ENCODE results near the gene FBXL16. TPM values are rescaled to one million over a fixed set of nuclear protein-coding genes. Genes with fewer than 3 reads are reported as not detected.

The FBXL16 gene
- total and polyA plus RNA-seq, 9 of the 15 experiments (the other 6 are each of a cell fraction or from before 2014, with no cell fraction given) = 0.21 to 8.2 (median 1.7) TPM

- no peak for TF ChIP-seq KLF10 (CRISPR knock-in tag; IDR thresholded peaks at IDR 0.05)
- no peak for TF ChIP-seq RBM25 (IDR thresholded peaks at IDR 0.05; ENCODE audit: low read depth, low read length, severe bottlenecking)
- TF ChIP-seq FUS (optimal IDR thresholded peaks at IDR 0.05; ENCODE audit: low read depth, low read length) = peak; percentile 93
- TF ChIP-seq, protein P1, sequence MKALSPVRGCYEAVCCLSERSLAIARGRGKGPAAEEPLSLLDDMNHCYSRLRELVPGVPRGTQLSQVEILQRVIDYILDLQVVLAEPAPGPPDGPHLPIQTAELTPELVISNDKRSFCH (CRISPR knock-in tag; IDR thresholded peaks at IDR 0.05) = no peak
- TF ChIP-seq, protein P1 (tag; IDR thresholded peaks at IDR 0.05) = peak; percentile 86
- TF ChIP-seq, protein P2, sequence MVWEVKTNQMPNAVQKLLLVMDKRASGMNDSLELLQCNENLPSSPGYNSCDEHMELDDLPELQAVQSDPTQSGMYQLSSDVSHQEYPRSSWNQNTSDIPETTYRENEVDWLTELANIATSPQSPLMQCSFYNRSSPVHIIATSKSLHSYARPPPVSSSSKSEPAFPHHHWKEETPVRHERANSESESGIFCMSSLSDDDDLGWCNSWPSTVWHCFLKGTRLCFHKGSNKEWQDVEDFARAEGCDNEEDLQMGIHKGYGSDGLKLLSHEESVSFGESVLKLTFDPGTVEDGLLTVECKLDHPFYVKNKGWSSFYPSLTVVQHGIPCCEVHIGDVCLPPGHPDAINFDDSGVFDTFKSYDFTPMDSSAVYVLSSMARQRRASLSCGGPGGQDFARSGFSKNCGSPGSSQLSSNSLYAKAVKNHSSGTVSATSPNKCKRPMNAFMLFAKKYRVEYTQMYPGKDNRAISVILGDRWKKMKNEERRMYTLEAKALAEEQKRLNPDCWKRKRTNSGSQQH (CRISPR knock-in tag; IDR thresholded peaks at IDR 0.05) = no peak
- TF ChIP-seq CREM (IDR thresholded peaks at IDR 0.05; ENCODE audit: low read depth) = peak; percentile 75
- peak; percentile 76; the same call in 1 of the 2 replicates for TF ChIP-seq PHF8 (IDR thresholded peaks at IDR 0.05; ENCODE audit: borderline replicate concordance, low read length)
- TF ChIP-seq HDAC1 (IDR thresholded peaks at IDR 0.05) = peak in 1 of 2 experiments; percentile 73; a peak in 2 of 4 replicates
- peak; percentile 99 for TF ChIP-seq VEZF1 (CRISPR knock-in tag; IDR thresholded peaks at IDR 0.05)
- TF ChIP-seq TBP (optimal IDR thresholded peaks at IDR 0.05; ENCODE audit: low read depth, low read length) = peak; percentile 56
- no peak for TF ChIP-seq CHCHD3 (CRISPR knock-in tag; IDR thresholded peaks at IDR 0.05)
- no peak for TF ChIP-seq BRD9 (IDR thresholded peaks at IDR 0.05; ENCODE audit: low read depth, partially characterized antibody)
- TF ChIP-seq ZNF217 (CRISPR knock-in tag; IDR thresholded peaks at IDR 0.05) = no peak
- no peak for TF ChIP-seq CBX2 (IDR thresholded peaks at IDR 0.05; ENCODE audit: insufficient read depth, low read length, poor library complexity, severe bottlenecking)
- no peak for TF ChIP-seq HMG20B (CRISPR knock-in tag; IDR thresholded peaks at IDR 0.05)
- TF ChIP-seq, protein P3, sequence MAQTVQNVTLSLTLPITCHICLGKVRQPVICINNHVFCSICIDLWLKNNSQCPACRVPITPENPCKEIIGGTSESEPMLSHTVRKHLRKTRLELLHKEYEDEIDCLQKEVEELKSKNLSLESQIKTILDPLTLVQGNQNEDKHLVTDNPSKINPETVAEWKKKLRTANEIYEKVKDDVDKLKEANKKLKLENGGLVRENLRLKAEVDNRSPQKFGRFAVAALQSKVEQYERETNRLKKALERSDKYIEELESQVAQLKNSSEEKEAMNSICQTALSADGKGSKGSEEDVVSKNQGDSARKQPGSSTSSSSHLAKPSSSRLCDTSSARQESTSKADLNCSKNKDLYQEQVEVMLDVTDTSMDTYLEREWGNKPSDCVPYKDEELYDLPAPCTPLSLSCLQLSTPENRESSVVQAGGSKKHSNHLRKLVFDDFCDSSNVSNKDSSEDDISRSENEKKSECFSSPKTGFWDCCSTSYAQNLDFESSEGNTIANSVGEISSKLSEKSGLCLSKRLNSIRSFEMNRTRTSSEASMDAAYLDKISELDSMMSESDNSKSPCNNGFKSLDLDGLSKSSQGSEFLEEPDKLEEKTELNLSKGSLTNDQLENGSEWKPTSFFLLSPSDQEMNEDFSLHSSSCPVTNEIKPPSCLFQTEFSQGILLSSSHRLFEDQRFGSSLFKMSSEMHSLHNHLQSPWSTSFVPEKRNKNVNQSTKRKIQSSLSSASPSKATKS (CRISPR knock-in tag; IDR thresholded peaks at IDR 0.05) = no peak
- peak; percentile 83 for TF ChIP-seq ZKSCAN1 (IDR thresholded peaks at IDR 0.05; ENCODE audit: low read depth, low read length)
- no peak for TF ChIP-seq ZNF277 (CRISPR knock-in tag; IDR thresholded peaks at IDR 0.05; ENCODE audit: borderline replicate concordance)
- TF ChIP-seq SLC30A9 (CRISPR knock-in tag; IDR thresholded peaks at IDR 0.05) = no peak
- no peak for TF ChIP-seq MIER1 (IDR thresholded peaks at IDR 0.05; ENCODE audit: low read depth)
- no peak for TF ChIP-seq ZNF695 (CRISPR knock-in tag; IDR thresholded peaks at IDR 0.05)
- TF ChIP-seq HIVEP1 (CRISPR knock-in tag; IDR thresholded peaks at IDR 0.05) = no peak
Observed at GRCh38 chr16:667780-668518, 37.7 kb downstream of the FBXL16 start, which contains the start of gene RHOT2 (continued).

Measured in K562 (cell line).